HG03521 (cell line): ENCODE results near the gene KRI1.
"Not testable (repeated sequence)": the region's sequence is repeated elsewhere in the genome, so short reads cannot be mapped to it uniquely, and the experiment has no call there.

Experiments
- ATAC-seq: cut with Tn5 transposase; IDR thresholded peaks from one replicate; pipeline ENCODE4 v1.9.1; 2021; ENCODE audit warnings: mild to moderate bottlenecking, moderate library complexity; ENCODE audit not compliant: unreplicated experiment

Gene KRI1

GRCh38 chr19:10575011-10575716 lies 9.4 kb upstream of the KRI1 start:
- ATAC-seq, result no peak

GRCh38 chr19:10574462-10574861 lies 8.7 kb upstream of the KRI1 start:
- ATAC-seq, result no peak

GRCh38 chr19:10573793-10574192 lies 8.0 kb upstream of the KRI1 start:
- not testable (repeated sequence) for ATAC-seq

- ATAC-seq, result peak; percentile 59
Observed at GRCh38 chr19:10568826-10569651, 3.2 kb upstream of the KRI1 start, which contains the start of gene CDKN2D. Gene CDKN2D, minus strand, starts transcription at chr19:10568979. Its CDS starts 326 bp downstream, at chr19:10568653.

GRCh38 chr19:10568062-10568825 lies 2.4 kb upstream of the KRI1 start:
- no peak for ATAC-seq

GRCh38 chr19:10567656-10568055 lies 1.8 kb upstream of the KRI1 start:
- no peak for ATAC-seq

GRCh38 chr19:10566658-10567410 lies 1.0 kb upstream of the KRI1 start:
- ATAC-seq, result no peak

GRCh38 chr19:10566408-10566657 lies 523 bp upstream of the KRI1 start:
- no peak for ATAC-seq

- ATAC-seq, result no peak
Observed at GRCh38 chr19:10565028-10565566, 713 bp downstream of the KRI1 start.

- ATAC-seq, result no peak
Observed at GRCh38 chr19:10562609-10563008, 3.2 kb downstream of the KRI1 start.

GRCh38 chr19:10560154-10560553 lies 5.7 kb downstream of the KRI1 start:
- ATAC-seq, result no peak

GRCh38 chr19:10557603-10558197 lies 8.1 kb downstream of the KRI1 start:
- ATAC-seq, result no peak

- ATAC-seq, result no peak
Observed at GRCh38 chr19:10555610-10555973, 10.2 kb downstream of the KRI1 start.

GRCh38 chr19:10554760-10555609 lies 10.8 kb downstream of the KRI1 start:
- no peak for ATAC-seq

GRCh38 chr19:10553943-10554381 lies 11.8 kb downstream of the KRI1 start:
- ATAC-seq, result peak; percentile 72

GRCh38 chr19:10553087-10553667 lies 12.6 kb downstream of the KRI1 start:
- ATAC-seq, result no peak

- ATAC-seq, result no peak
Observed at GRCh38 chr19:10552510-10553053, 13.2 kb downstream of the KRI1 start.

GRCh38 chr19:10551698-10552301 lies 14.0 kb downstream of the KRI1 start:
- ATAC-seq, result no peak
